Hepatocyte (in vitro differentiated cells): ENCODE measurements around the gene SUGP2. TPM values are rescaled to one million over a fixed set of nuclear protein-coding genes. Genes with fewer than 3 reads are reported as not detected.

Experiments
- DNase-seq: peaks from one replicate; pipeline ENCODE4 v3.0.0-alpha.2; 2016; ENCODE audit warnings: low spot score
- H2AFZ ChIP-seq: fragments of 200-600 bp; sonication (generic); 2 replicates; pipeline ENCODE4 v1.6.0; 2016; ENCODE audit warnings: antibody characterized with exemption, mild to moderate bottlenecking
- H3K27ac ChIP-seq: fragments of 200-600 bp; sonication (generic); 2 replicates; pipeline ENCODE4 v1.5.1; 2016; ENCODE audit warnings: mild to moderate bottlenecking
- H3K27me3 ChIP-seq: fragments of 200-600 bp; sonication (generic); 2 replicates; pipeline ENCODE4 v1.6.1; 2016
- H3K36me3 ChIP-seq: fragments of 200-600 bp; sonication (generic); replicated peaks from 2 replicates; pipeline ENCODE4 v1.5.1; 2016; ENCODE audit warnings: low read depth; ENCODE audit not compliant: insufficient read depth
- H3K4me1 ChIP-seq: fragments of 200-600 bp; sonication (generic); 2 replicates; pipeline ENCODE4 v1.5.1; 2016; ENCODE audit warnings: mild to moderate bottlenecking, moderate library complexity; ENCODE audit not compliant: insufficient read depth
- H3K4me2 ChIP-seq: fragments of 200-600 bp; sonication (generic); 2 replicates; pipeline ENCODE4 v1.6.0; 2016
- H3K4me3 ChIP-seq: fragments of 200-600 bp; sonication (generic); 2 replicates; pipeline ENCODE4 v1.5.1; 2016; ENCODE audit warnings: mild to moderate bottlenecking
- H3K79me2 ChIP-seq: fragments of 200-600 bp; sonication (generic); 2 replicates; pipeline ENCODE4 v1.6.0; 2017; ENCODE audit warnings: mild to moderate bottlenecking
- H3K9me2 ChIP-seq: fragments of 200-600 bp; sonication (generic); replicated peaks from 2 replicates; pipeline ENCODE4 v1.6.0; 2017; ENCODE audit warnings: mild to moderate bottlenecking; ENCODE audit not compliant: insufficient read depth
- H3K9me3 ChIP-seq: fragments of 200-600 bp; sonication (generic); 2 replicates; pipeline ENCODE4 v1.5.1; 2016; ENCODE audit warnings: low read depth, mild to moderate bottlenecking
- H4K20me1 ChIP-seq: fragments of 200-600 bp; sonication (generic); 2 replicates; pipeline ENCODE4 v1.6.0; 2016; ENCODE audit warnings: mild to moderate bottlenecking; ENCODE audit not compliant: insufficient read depth, poor library complexity, severe bottlenecking
- CTCF ChIP-seq: fragments of 200-600 bp; sonication (generic); IDR thresholded peaks from 2 replicates; pipeline ENCODE4 v1.5.1; 2016; ENCODE audit warnings: antibody characterized with exemption, mild to moderate bottlenecking; ENCODE audit not compliant: poor library complexity
- EZH2 ChIP-seq: fragments of 200-600 bp; sonication (generic); IDR thresholded peaks from 2 replicates; pipeline ENCODE4 v1.6.1; 2016; ENCODE audit warnings: antibody characterized with exemption, mild to moderate bottlenecking, borderline replicate concordance
- EZH2phosphoT487 ChIP-seq: fragments of 200-600 bp; sonication (generic); IDR thresholded peaks from one replicate; pipeline ENCODE4 v1.6.1; 2018; ENCODE audit warnings: antibody characterized with exemption, mild to moderate bottlenecking, low read depth, moderate library complexity; ENCODE audit not compliant: unreplicated experiment, severe bottlenecking
- WGBS: methylation state at CpG from one replicate; pipeline ENCODE4 v1.1.6; 2016; ENCODE audit warnings: low lambda C conversion rate; ENCODE audit errors: missing lambda C conversion rate; 5-methylcytosine and 5-hydroxymethylcytosine counted together
- polyA plus RNA-seq: library from polyadenylated mRNA; unstranded; fragments of >200 nt; fragmentation: Nextera tagmentation; extraction: Ambion mirVana; gene quantifications from 2 replicates; pipeline ENCODE4 v1.2.1, GENCODE V29; 2016
- total RNA-seq: library from RNA; depleted of rRNA; stranded (reverse); fragments of >200 nt; gene quantifications from 2 replicates; pipeline ENCODE4 v1.2.3, GENCODE V29; 2014

Gene SUGP2
- total and polyA plus RNA-seq, 2 experiments from 2014 or later, result 36.4 to 51.0 TPM

GRCh38 chr19:18946918-18947317 lies 86.4 kb downstream of the SUGP2 start:
- Histone ChIP-seq H3K27ac (no peak overlapping the region), H2AFZ (no peak overlapping the region), H3K9me2 (no peaks in the 10 kb centered on the region), H3K27me3 (no peaks in the 10 kb centered on the region), H3K4me2 (no peak overlapping the region), H4K20me1 (no peaks in the 10 kb centered on the region), H3K36me3 (no peaks in the 10 kb centered on the region), H3K79me2 (no peaks in the 10 kb centered on the region), H3K9me3 (no peaks in the 10 kb centered on the region), H3K4me1 (no peaks in the 10 kb centered on the region), H3K4me3 (no peak overlapping the region)
- TF ChIP-seq CTCF, result no peak
- TF ChIP-seq EZH2, result no peak
- WGBS, result 91% methylated on average over 14 of the region's 14 CpGs
- no peak for DNase-seq

- no peak overlapping the region for H2AFZ ChIP-seq
- H3K4me1 ChIP-seq, result no peaks in the 10 kb centered on the region
- DNase-seq, result no peak
- H3K27me3 ChIP-seq, result no peaks in the 10 kb centered on the region
- H3K79me2 ChIP-seq, result no peaks in the 10 kb centered on the region
- H3K9me2 ChIP-seq, result no peaks in the 10 kb centered on the region
- no peak overlapping the region for H3K4me3 ChIP-seq
- no peak overlapping the region for H3K4me2 ChIP-seq
- no peaks in the 10 kb centered on the region for H3K36me3 ChIP-seq
- TF ChIP-seq CTCF (no peak), EZH2phosphoT487 (no peak), EZH2 (no peak)
- no peaks in the 10 kb centered on the region for H3K9me3 ChIP-seq
- no peaks in the 10 kb centered on the region for H4K20me1 ChIP-seq
- no peak overlapping the region for H3K27ac ChIP-seq
These were observed 87.0 kb downstream of the SUGP2 start for GRCh38 chr19:18946335-18946734.

DNA sequence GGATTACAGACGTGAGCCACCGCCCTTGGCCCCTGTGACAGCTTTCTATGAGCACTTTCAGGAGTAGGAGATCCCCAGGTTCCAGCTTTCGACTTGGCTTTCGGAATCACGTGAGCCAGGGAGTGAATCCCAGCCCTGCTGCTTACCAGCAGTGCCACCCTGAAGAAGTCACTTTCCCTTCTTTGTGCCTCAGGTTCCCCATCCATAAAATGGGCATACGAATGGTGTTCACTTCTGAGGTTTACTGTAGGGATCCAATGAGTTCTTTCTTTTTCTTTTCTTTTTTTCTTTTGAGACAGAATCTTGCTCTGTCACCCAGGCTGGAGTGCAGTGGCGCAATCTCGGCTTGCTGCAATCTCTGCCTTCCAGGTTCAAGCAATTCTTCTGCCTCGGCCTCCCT lies 88.0 kb downstream of the SUGP2 start:
- Histone ChIP-seq H3K4me2 (no peak overlapping the region), H3K27me3 (no peaks in the 10 kb centered on the region), H3K4me3 (no peak overlapping the region), H4K20me1 (no peaks in the 10 kb centered on the region), H3K27ac (no peak overlapping the region), H3K36me3 (no peaks in the 10 kb centered on the region), H3K4me1 (no peaks in the 10 kb centered on the region), H2AFZ (no peak overlapping the region), H3K9me3 (no peaks in the 10 kb centered on the region), H3K79me2 (peaks cover 5% of the 10 kb centered on the region), H3K9me2 (no peaks in the 10 kb centered on the region)
- WGBS, result 92% methylated on average over 9 of the region's 9 CpGs
- TF ChIP-seq EZH2 (no peak), CTCF (no peak), EZH2phosphoT487 (no peak)
- DNase-seq, result no peak

- 71% methylated on average over 4 of the region's 4 CpGs for WGBS
- Histone ChIP-seq H3K9me3 (no peaks in the 10 kb centered on the region), H3K9me2 (no peaks in the 10 kb centered on the region), H3K4me2 (peak overlapping the region; percentile 51), H3K4me3 (no peak overlapping the region), H2AFZ (no peak overlapping the region), H3K27ac (no peak overlapping the region), H4K20me1 (peaks cover 8% of the 10 kb centered on the region), H3K4me1 (peaks cover 7% of the 10 kb centered on the region), H3K36me3 (no peaks in the 10 kb centered on the region), H3K79me2 (peaks cover 17% of the 10 kb centered on the region), H3K27me3 (no peaks in the 10 kb centered on the region)
- no peak for DNase-seq
- no peak for TF ChIP-seq EZH2phosphoT487
- TF ChIP-seq CTCF, result no peak
- TF ChIP-seq EZH2, result no peak
These were observed 89.9 kb downstream of the SUGP2 start for GRCh38 chr19:18943465-18943864.
